GM12873 (cell line): ENCODE measurements around the gene MYL9.
A peak's percentile ranks its signal among the peaks of the same experiment; 100 is the strongest.

ENCODE experiments used
- CTCF ChIP-seq: IDR thresholded peaks from 2 replicates; pipeline ENCODE4 v1.5.1; 2012; ENCODE audit warnings: low read depth, mild to moderate bottlenecking, moderate library complexity, low read length, control low read depth; ENCODE audit not compliant: insufficient read depth; ENCODE audit errors: missing control alignments

The MYL9 gene

DNA sequence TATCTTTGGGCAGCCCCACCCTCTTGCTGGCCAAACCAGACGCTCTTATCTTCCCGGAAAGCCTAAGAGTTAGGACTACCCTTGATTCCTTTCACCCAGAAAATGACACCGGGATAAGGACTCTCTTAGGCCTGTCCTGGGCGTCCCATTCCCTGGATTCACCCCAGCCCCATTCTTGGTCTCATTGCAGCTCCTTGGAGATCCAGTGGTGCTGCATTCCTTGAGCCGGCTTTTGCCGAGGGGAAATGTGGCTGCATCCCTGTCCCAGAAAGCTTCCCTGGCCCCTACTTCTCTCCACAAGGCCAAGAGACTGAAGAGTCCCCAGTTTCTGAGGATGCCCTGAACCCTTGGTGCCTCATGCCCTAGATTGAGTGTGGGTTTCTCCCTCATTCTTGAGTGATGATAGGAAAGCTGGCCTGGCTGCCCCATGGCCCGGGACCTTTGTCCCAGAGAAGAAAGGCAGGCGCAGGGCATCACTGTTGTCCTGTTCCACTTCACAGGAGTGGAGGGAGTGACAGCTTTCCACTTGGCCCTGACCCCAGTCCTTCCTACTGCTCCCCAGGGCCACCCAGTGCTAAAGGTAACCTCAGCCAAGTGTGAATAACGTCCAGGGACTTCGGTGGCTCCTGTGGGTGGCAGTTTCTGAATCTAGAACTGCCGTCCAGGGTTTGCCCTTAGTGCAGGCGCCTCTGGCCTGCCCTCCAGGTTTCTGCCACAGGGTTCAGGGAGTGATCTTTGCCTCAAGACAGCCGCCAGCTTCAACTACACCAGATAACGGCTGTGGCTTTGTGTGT, 42.7 kb upstream of the MYL9 start:
- no peak for TF ChIP-seq CTCF

DNA sequence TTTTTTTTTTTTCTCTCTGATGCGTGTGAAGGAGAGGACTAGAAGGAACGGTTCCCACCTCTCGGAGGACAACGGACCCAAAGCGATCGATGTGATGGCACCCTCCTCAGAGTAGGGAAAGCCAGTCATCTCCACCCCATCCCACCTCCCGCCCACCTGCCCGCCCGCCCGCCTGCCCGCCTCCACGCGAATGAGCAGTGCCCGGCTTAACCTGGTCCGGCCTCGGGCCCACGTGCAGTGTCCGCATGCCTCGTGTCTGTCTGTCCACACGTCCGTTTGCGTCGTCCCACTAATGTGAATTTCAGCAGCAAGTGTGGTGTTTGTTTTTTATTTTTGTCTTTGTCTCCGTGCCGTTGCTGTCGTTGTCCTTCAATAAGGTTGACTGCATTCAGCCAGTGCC, 42.1 kb upstream of the MYL9 start:
- TF ChIP-seq CTCF, result no peak

GRCh38 chr20:36499723-36500501, 41.4 kb upstream of the MYL9 start:
- no peak for TF ChIP-seq CTCF

DNA sequence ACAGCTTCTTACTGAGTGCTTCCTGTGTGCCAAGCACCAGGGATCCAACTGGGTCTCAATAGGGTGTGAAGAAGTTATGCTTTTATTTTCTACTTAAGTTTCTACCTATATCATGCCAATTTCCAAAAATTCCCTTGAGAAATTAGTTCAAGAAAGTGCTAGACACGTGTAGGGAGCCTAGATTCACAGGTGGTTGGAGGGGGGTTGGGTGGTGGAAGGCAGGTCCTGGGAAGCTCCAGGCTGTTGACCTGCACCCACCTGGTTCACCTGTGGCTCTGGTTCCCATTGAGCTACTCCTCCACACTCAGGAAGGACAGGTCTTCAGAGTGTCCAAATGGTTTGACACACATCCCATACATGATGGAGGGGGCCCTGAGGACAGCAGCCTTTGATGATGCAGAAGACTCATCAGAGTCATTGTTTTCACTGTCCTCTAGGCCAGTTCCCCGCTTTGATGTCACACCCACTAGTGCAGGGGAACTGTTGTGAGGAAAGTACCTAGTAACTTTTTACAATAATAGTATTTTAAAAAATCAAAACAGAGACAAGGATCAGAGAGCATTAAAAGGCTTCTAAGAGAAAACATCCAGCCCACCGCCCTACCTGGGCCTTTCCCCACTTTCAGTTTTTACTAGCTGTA, 39.8 kb upstream of the MYL9 start:
- TF ChIP-seq CTCF, result no peak

DNA sequence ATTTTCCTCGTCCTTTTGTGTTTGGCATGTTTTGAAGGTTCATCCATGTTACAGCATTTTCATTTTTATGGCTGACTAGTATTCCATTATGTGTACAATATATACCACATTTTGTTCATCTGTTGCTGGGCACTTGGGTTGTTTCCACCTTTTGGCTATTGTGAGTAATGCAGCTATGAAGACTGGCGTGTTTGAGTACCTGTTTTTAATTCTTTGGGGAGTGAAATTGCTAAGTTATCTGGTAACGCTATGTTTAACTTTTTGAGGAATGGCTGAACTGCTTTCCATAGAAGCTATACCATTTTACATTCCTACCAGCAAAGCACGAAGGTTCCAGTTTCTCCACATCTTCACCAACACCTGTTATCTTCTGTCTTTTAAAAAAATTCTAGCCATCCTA, 37.0 kb upstream of the MYL9 start:
- TF ChIP-seq CTCF, result no peak

GRCh38 chr20:36506253-36506652, 35.1 kb upstream of the MYL9 start:
- peak; percentile 36 for TF ChIP-seq CTCF

- TF ChIP-seq CTCF, result no peak
Observed at GRCh38 chr20:36507746-36508145, 33.6 kb upstream of the MYL9 start.
